Vagina (tissue), 2 donors: Measurements from ENCODE around the gene ISG20L2. TPM values are rescaled to one million over a fixed set of nuclear protein-coding genes. Genes with fewer than 3 reads are reported as not detected.
A peak's percentile ranks its signal among the peaks of the same experiment; 100 is the strongest.
"Not testable (repeated sequence)": the region's sequence is repeated elsewhere in the genome, so short reads cannot be mapped to it uniquely, and the experiment has no call there.

Source experiments
- DNase-seq, 2 donors: peaks; one replicate each; pipeline ENCODE4 v3.0.0-alpha.2; 2017; ENCODE audit errors: extremely low spot score in 2 of 2
- H3K27ac ChIP-seq: fragments of 200-600 bp; sonication (generic); one replicate; pipeline ENCODE4 v1.5.1; 2019
- H3K27me3 ChIP-seq: fragments of 200-600 bp; sonication (generic); one replicate; pipeline ENCODE4 v1.5.1; 2019
- H3K36me3 ChIP-seq, 2 donors: fragments of 200-600 bp; sonication (generic); one replicate each; pipeline ENCODE4 v1.5.1; 2017 to 2019
- H3K4me1 ChIP-seq: fragments of 200-600 bp; sonication (generic); one replicate; pipeline ENCODE4 v1.5.1; 2019
- H3K4me3 ChIP-seq, 2 donors: fragments of 200-600 bp; sonication (generic); 1 replicate in 1 of 2; 2 replicates in 1 of 2; pipeline ENCODE4 v1.5.1; 2016 to 2019
- H3K9me3 ChIP-seq: fragments of 200-600 bp; sonication (generic); one replicate; pipeline ENCODE4 v1.5.1; 2019
- POLR2A ChIP-seq, 2 donors: fragments of 450-650 bp; IDR thresholded peaks; one replicate each; pipeline ENCODE4 v1.6.1; 2017; ENCODE audit warnings: antibody characterized with exemption in 2 of 2, mild to moderate bottlenecking in 2 of 2, moderate library complexity in 2 of 2
- POLR2AphosphoS5 ChIP-seq, 2 donors: sonication (generic); formaldehyde crosslinking; IDR thresholded peaks; one replicate each; pipeline ENCODE4 v1.9.0; 2017; ENCODE audit warnings: antibody characterized with exemption in 2 of 2, mild to moderate bottlenecking in 2 of 2, low read depth in 1 of 2; ENCODE audit not compliant: insufficient read depth in 1 of 2
- intact Hi-C: fragments of 100-400 bp; cut with DNase I; formaldehyde crosslinking; loops from one replicate; pipeline ENCODE4 v1.15.1; 2023
- total RNA-seq: library from RNA; depleted of rRNA; stranded (reverse); fragments of >200 nt; gene quantifications from one replicate; pipeline ENCODE4 v1.2.3, GENCODE V29; 2016
- TF ChIP-seq, protein P1 (sequence below), 3 experiments: fragments of 450-650 bp in 2 of 3; fragments of 200-600 bp in 1 of 3; sonication (generic) in 1 of 3; IDR thresholded peaks; one replicate each; pipeline ENCODE4 v1.5.1; 2017 to 2019; ENCODE audit warnings: antibody characterized with exemption in 3 of 3, mild to moderate bottlenecking in 2 of 3, moderate library complexity in 2 of 3

ISG20L2 gene
- total RNA-seq, 1 donor from 2014 or later = 12.8 TPM

DNA sequence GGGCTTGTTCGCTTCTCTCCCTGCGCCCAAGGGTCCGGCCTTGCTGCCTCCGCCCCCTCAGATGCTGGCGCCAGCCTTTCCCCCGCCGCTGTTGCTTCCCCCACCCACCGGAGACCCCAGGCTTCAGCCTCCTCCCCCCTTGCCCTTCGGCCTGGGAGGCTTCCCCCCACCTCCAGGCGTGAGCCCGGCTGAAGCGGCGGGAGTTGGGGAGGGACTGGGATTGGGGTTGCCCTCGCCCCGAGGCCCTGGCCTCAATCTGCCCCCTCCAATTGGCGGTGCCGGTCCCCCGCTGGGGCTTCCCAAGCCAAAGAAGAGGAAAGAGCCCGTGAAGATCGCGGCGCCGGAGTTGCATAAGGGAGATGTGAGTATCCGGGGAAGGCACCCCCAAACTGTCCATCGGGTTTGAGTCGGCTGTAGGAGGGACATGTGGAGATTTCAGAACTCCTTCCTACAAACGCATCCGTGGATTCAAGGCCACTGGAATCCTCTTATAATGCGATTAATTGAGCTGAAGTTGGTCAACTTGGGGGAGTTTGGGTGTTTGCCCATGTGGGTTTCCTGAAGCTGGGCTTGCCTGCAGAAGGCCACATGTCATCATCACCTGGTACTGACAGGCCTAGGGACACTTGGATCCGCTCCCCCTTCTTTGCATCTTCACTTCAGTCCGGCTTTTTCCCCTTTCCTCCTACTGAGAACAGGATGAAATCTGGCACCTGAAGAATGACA lies 39.5 kb upstream of the ISG20L2 start:
- no peak for TF ChIP-seq POLR2AphosphoS5 (IDR thresholded peaks at IDR 0.05; ENCODE audit: insufficient read depth in 1 of 2, low read depth in 1 of 2)
- TF ChIP-seq, protein P1, sequence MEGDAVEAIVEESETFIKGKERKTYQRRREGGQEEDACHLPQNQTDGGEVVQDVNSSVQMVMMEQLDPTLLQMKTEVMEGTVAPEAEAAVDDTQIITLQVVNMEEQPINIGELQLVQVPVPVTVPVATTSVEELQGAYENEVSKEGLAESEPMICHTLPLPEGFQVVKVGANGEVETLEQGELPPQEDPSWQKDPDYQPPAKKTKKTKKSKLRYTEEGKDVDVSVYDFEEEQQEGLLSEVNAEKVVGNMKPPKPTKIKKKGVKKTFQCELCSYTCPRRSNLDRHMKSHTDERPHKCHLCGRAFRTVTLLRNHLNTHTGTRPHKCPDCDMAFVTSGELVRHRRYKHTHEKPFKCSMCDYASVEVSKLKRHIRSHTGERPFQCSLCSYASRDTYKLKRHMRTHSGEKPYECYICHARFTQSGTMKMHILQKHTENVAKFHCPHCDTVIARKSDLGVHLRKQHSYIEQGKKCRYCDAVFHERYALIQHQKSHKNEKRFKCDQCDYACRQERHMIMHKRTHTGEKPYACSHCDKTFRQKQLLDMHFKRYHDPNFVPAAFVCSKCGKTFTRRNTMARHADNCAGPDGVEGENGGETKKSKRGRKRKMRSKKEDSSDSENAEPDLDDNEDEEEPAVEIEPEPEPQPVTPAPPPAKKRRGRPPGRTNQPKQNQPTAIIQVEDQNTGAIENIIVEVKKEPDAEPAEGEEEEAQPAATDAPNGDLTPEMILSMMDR (IDR thresholded peaks at IDR 0.05) = no peak
- no peak for TF ChIP-seq POLR2A (IDR thresholded peaks at IDR 0.05)

GRCh38 chr1:156767101-156767878 lies 38.7 kb upstream of the ISG20L2 start, which contains the start of gene PRCC:
Gene PRCC, plus strand, starts transcription at chr1:156767535. Its CDS starts 237 bp downstream, at chr1:156767772.
- Histone ChIP-seq H3K27ac (peak within 1 kb of the TSS; percentile 85), H3K4me3 (peak within 1 kb of the TSS; percentile 85 to 89), H3K27me3 (no peaks in the 10 kb centered on the region), H3K9me3 (no peaks in the 10 kb centered on the region), H3K4me1 (peaks cover 53% of the 10 kb centered on the region), H3K36me3 (peaks cover 0 to 9% of the 10 kb centered on the region in 2 donors)
- intact Hi-C loops = no loop called here
- TF ChIP-seq, protein P1 (IDR thresholded peaks at IDR 0.05) = no peak
- TF ChIP-seq POLR2AphosphoS5 (IDR thresholded peaks at IDR 0.05; ENCODE audit: insufficient read depth in 1 of 2, low read depth in 1 of 2) (peak; percentile 90 to 100), POLR2A (IDR thresholded peaks at IDR 0.05) (peak in 1 of 2 donors; percentile 49)
- peak in 1 of 2 donors; percentile 100 for DNase-seq

More for the DNA sequence above, 39.5 kb upstream of the ISG20L2 start:
- Histone ChIP-seq H3K36me3 (peaks cover 0 to 9% of the 10 kb centered on the region in 2 donors), H3K27me3 (no peaks in the 10 kb centered on the region), H3K27ac (peak overlapping the region; percentile 85), H3K4me1 (peaks cover 59% of the 10 kb centered on the region), H3K4me3 (peak overlapping the region; percentile 85 to 89), H3K9me3 (no peaks in the 10 kb centered on the region)
- no peak for DNase-seq
- intact Hi-C loops = no loop called here

GRCh38 chr1:156766298-156767100 lies 37.9 kb upstream of the ISG20L2 start:
- H3K4me1 ChIP-seq = peaks cover 45% of the 10 kb centered on the region
- intact Hi-C loops = no loop called here

GRCh38 chr1:156765666-156766065 lies 37.1 kb upstream of the ISG20L2 start:
- no peaks in the 10 kb centered on the region for H3K9me3 ChIP-seq
- TF ChIP-seq POLR2A (IDR thresholded peaks at IDR 0.05) (no peak), POLR2AphosphoS5 (IDR thresholded peaks at IDR 0.05; ENCODE audit: insufficient read depth in 1 of 2, low read depth in 1 of 2) (no peak)
- TF ChIP-seq, protein P1 (IDR thresholded peaks at IDR 0.05) = no peak
- H3K27me3 ChIP-seq = no peaks in the 10 kb centered on the region
- intact Hi-C loops = no loop called here
- no peak overlapping the region for H3K27ac ChIP-seq
- no peak for DNase-seq
- peaks cover 37% of the 10 kb centered on the region for H3K4me1 ChIP-seq
- peaks cover 0 to 3% of the 10 kb centered on the region in 2 donors for H3K36me3 ChIP-seq
- H3K4me3 ChIP-seq = no peak overlapping the region

More at GRCh38 chr1:156766298-156767100, 37.9 kb upstream of the ISG20L2 start:
- TF ChIP-seq, protein P1 (IDR thresholded peaks at IDR 0.05) = no peak
- TF ChIP-seq POLR2A (IDR thresholded peaks at IDR 0.05) (no peak), POLR2AphosphoS5 (IDR thresholded peaks at IDR 0.05; ENCODE audit: insufficient read depth in 1 of 2, low read depth in 1 of 2) (no peak)
- DNase-seq = no peak
- Histone ChIP-seq H3K4me3 (peak overlapping the region; percentile 60 to 89), H3K27ac (peak overlapping the region; percentile 84), H3K36me3 (peaks cover 0 to 9% of the 10 kb centered on the region in 2 donors), H3K27me3 (no peaks in the 10 kb centered on the region), H3K9me3 (no peaks in the 10 kb centered on the region)

GRCh38 chr1:156765136-156765535 lies 36.6 kb upstream of the ISG20L2 start:
- H3K36me3 ChIP-seq, H3K27me3 ChIP-seq, intact Hi-C loops, H3K27ac ChIP-seq, H3K4me3 ChIP-seq, H3K9me3 ChIP-seq, DNase-seq: not testable (repeated sequence)
- H3K4me1 ChIP-seq = peaks cover 32% of the 10 kb centered on the region
